HepG2 (cell line): ENCODE results near the gene TUBB4B. TPM values are rescaled to one million over a fixed set of nuclear protein-coding genes. Genes with fewer than 3 reads are reported as not detected.

Source experiments
- AGO2 ChIP-seq: fragments of 200-400 bp; formaldehyde crosslinking; optimal IDR thresholded peaks from 2 replicates; pipeline ENCODE3; 2017; ENCODE audit warnings: mild to moderate bottlenecking, low read depth, low read length, moderate library complexity
- AKAP8 ChIP-seq: sonication (generic); formaldehyde crosslinking; IDR thresholded peaks from 2 replicates; pipeline ENCODE4 v1.5.1; 2020; ENCODE audit warnings: mild to moderate bottlenecking, missing genetic modification reagents
- CBX1 ChIP-seq: IDR thresholded peaks from one replicate; pipeline ENCODE4 v1.6.1; 2016; ENCODE audit warnings: antibody characterized with exemption, low read depth
- LCORL ChIP-seq, 2 experiments: fragments of 450-650 bp in 1 of 2; sonication (generic) in 1 of 2; formaldehyde crosslinking in 1 of 2; IDR thresholded peaks; 2 replicates each; pipeline versions ENCODE4 v1.5.0 to v1.6.1; 2017 to 2020; ENCODE audit warnings: antibody characterized with exemption in 1 of 2, missing genetic modification reagents in 1 of 2
- MED1 ChIP-seq: sonication (generic); formaldehyde crosslinking; IDR thresholded peaks from 2 replicates; pipeline ENCODE4 v1.4.0; 2020; ENCODE audit warnings: missing genetic modification reagents
- MIER2 ChIP-seq: IDR thresholded peaks from 2 replicates; pipeline ENCODE4 v1.6.1; 2016; ENCODE audit warnings: missing biosample characterization, missing genetic modification reagents
- MXD4 ChIP-seq: IDR thresholded peaks from 2 replicates; pipeline ENCODE4 v1.6.1; 2016; ENCODE audit warnings: mild to moderate bottlenecking, missing biosample characterization, missing genetic modification reagents
- POGZ ChIP-seq: sonication (generic); formaldehyde crosslinking; IDR thresholded peaks from 2 replicates; pipeline ENCODE4 v1.4.0; 2020; ENCODE audit warnings: mild to moderate bottlenecking, missing genetic modification reagents
- PRPF4 ChIP-seq: fragments of 200-400 bp; formaldehyde crosslinking; IDR thresholded peaks from 2 replicates; pipeline ENCODE4 v1.6.1; 2016; ENCODE audit warnings: low read length, low read depth; ENCODE audit not compliant: poor library complexity, severe bottlenecking
- SIN3A ChIP-seq: IDR thresholded peaks from 2 replicates; pipeline ENCODE4 v1.6.1; 2011; ENCODE audit warnings: low read depth, mild to moderate bottlenecking, control low read depth, low read length, borderline replicate concordance
- TCF12 ChIP-seq, 2 experiments: fragments of 450-650 bp in 1 of 2; sonication (generic) in 1 of 2; formaldehyde crosslinking in 1 of 2; IDR thresholded peaks; 2 replicates each; pipeline versions ENCODE4 v1.6.1 to v1.8.0; 2017 to 2022; ENCODE audit warnings: antibody characterized with exemption in 1 of 2, mild to moderate bottlenecking in 1 of 2, missing genetic modification reagents in 1 of 2, moderate library complexity in 1 of 2
- TEF ChIP-seq: sonication (generic); formaldehyde crosslinking; IDR thresholded peaks from 2 replicates; pipeline ENCODE4 v1.5.0; 2020; ENCODE audit warnings: missing genetic modification reagents
- ZNF136 ChIP-seq: sonication (generic); formaldehyde crosslinking; IDR thresholded peaks from 2 replicates; pipeline ENCODE4 v1.8.1; 2022; ENCODE audit warnings: low read depth, mild to moderate bottlenecking, moderate library complexity, missing genetic modification reagents
- ZNF263 ChIP-seq: sonication (generic); formaldehyde crosslinking; IDR thresholded peaks from 2 replicates; pipeline ENCODE4 v1.4.0; 2020; ENCODE audit warnings: missing genetic modification reagents
- ZNF318 ChIP-seq: sonication (generic); formaldehyde crosslinking; IDR thresholded peaks from 2 replicates; pipeline ENCODE4 v1.4.0; 2020; ENCODE audit warnings: mild to moderate bottlenecking, missing genetic modification reagents
- ZNF335 ChIP-seq: sonication (generic); formaldehyde crosslinking; IDR thresholded peaks from 2 replicates; pipeline ENCODE4 v1.4.0; 2020; ENCODE audit warnings: missing genetic modification reagents
- ZNF501 ChIP-seq: sonication (generic); formaldehyde crosslinking; IDR thresholded peaks from 2 replicates; pipeline ENCODE4 v1.5.1; 2020; ENCODE audit warnings: mild to moderate bottlenecking, moderate library complexity, missing genetic modification reagents
- ZNF749 ChIP-seq: sonication (generic); formaldehyde crosslinking; IDR thresholded peaks from 2 replicates; pipeline ENCODE4 v1.8.0; 2022; ENCODE audit warnings: mild to moderate bottlenecking, missing genetic modification reagents, moderate library complexity, borderline replicate concordance
- ZNF772 ChIP-seq: sonication (generic); formaldehyde crosslinking; IDR thresholded peaks from 2 replicates; pipeline ENCODE4 v1.5.0; 2020; ENCODE audit warnings: mild to moderate bottlenecking, missing genetic modification reagents
- ZNF780A ChIP-seq: sonication (generic); formaldehyde crosslinking; IDR thresholded peaks from 2 replicates; pipeline ENCODE4 v1.8.0; 2022; ENCODE audit warnings: mild to moderate bottlenecking, missing genetic modification reagents, moderate library complexity
- polyA plus RNA-seq, 8 experiments: library from polyadenylated mRNA; depleted of rRNA in 3 of 8; stranded (reverse) in 7 of 8; unstranded in 1 of 8; fragments of >200 nt; fragmentation: Illumina TruSeq in 4 of 8; extraction: Trizol in 4 of 8; gene quantifications; 2 replicates each; pipeline versions ENCODE4 v1.2.1 to v1.2.3, GENCODE V29; 2011 to 2016; ENCODE audit warnings: low read depth in 4 of 8, missing spikeins in 1 of 8, mixed read lengths in 1 of 8; ENCODE audit not compliant: insufficient read depth in 1 of 8
- total RNA-seq, 5 experiments: library from RNA; depleted of rRNA; stranded (reverse); fragments of >200 nt; fragmentation: Illumina TruSeq; extraction: Trizol; gene quantifications; 2 replicates each; pipeline ENCODE4 v1.2.3, GENCODE V29; 2016; ENCODE audit warnings: low read depth in 1 of 5

The TUBB4B gene
- total and polyA plus RNA-seq, 2 of the 13 experiments (the other 11 are each of a cell fraction or from before 2014, with no cell fraction given): 182 to 412 TPM

GRCh38 chr9:137228968-137229896 is 11.9 kb upstream of the TUBB4B start (continued):
- TF ChIP-seq ZNF136 (CRISPR knock-in tag) (0 out of 2 replicates have a peak, but pooled peaks have one; percentile 14), TCF12 (IDR thresholded peaks at IDR 0.05) (no peak), TCF12 (CRISPR knock-in tag; IDR thresholded peaks at IDR 0.05) (0 out of 2 replicates have a peak, but pooled peaks have one; percentile 12), PRPF4 (no peak), LCORL (IDR thresholded peaks at IDR 0.05) (no peak), LCORL (CRISPR knock-in tag; IDR thresholded peaks at IDR 0.05) (no peak), ZNF749 (0 out of 2 replicates have a peak, but pooled peaks have one; percentile 36), MXD4 (CRISPR knock-in tag) (no peak), POGZ (CRISPR knock-in tag) (no peak), ZNF780A (CRISPR knock-in tag) (no peak), ZNF318 (CRISPR knock-in tag) (no peak), ZNF335 (CRISPR knock-in tag) (0 out of 2 replicates have a peak, but pooled peaks have one; percentile 53), SIN3A (peak; percentile 36; the same call in 1 of the 2 replicates), AKAP8 (peak; percentile 75; the same call in 1 of the 2 replicates), AGO2 (peak; percentile 67), TEF (CRISPR knock-in tag) (no peak), ZNF772 (CRISPR knock-in tag) (peak; percentile 56; the same call in 1 of the 2 replicates), ZNF263 (CRISPR knock-in tag) (0 out of 2 replicates have a peak, but pooled peaks have one; percentile 24), ZNF501 (CRISPR knock-in tag) (0 out of 2 replicates have a peak, but pooled peaks have one; percentile 21), MIER2 (CRISPR knock-in tag) (no peak), MED1 (CRISPR knock-in tag) (no peak; the same call in 1 of the 2 replicates), CBX1 (no peak)
